HEK293T (cell line): Measurements from ENCODE around the gene CTSW.

Experiments
- ARNT ChIP-seq: fragments of 450-650 bp; IDR thresholded peaks from 2 replicates; pipeline ENCODE4 v1.6.1; 2017; ENCODE audit warnings: mild to moderate bottlenecking
- BHLHE40 ChIP-seq: fragments of 450-650 bp; IDR thresholded peaks from 2 replicates; pipeline ENCODE4 v1.6.1; 2016; ENCODE audit warnings: mild to moderate bottlenecking, moderate library complexity, borderline replicate concordance
- ELF4 ChIP-seq: fragments of 450-650 bp; IDR thresholded peaks from 2 replicates; pipeline ENCODE4 v1.6.1; 2017; ENCODE audit warnings: antibody characterized with exemption
- FOXK2 ChIP-seq: fragments of 450-650 bp; IDR thresholded peaks from 2 replicates; pipeline ENCODE4 v1.6.1; 2016; ENCODE audit warnings: mild to moderate bottlenecking
- LEF1 ChIP-seq: fragments of 450-650 bp; IDR thresholded peaks from 2 replicates; pipeline ENCODE4 v1.6.1; 2017; ENCODE audit warnings: mild to moderate bottlenecking, borderline replicate concordance
- SP1 ChIP-seq: fragments of 450-650 bp; IDR thresholded peaks from 2 replicates; pipeline ENCODE4 v1.6.1; 2017
- TARDBP ChIP-seq: fragments of 450-650 bp; IDR thresholded peaks from 2 replicates; pipeline ENCODE4 v1.6.1; 2016

GRCh38 chr11:65855927-65856363 lies 23.7 kb upstream of the CTSW start:
- no peak for TF ChIP-seq SP1
- no peak for TF ChIP-seq FOXK2
- TF ChIP-seq BHLHE40, result no peak
- no peak for TF ChIP-seq ARNT
- no peak for TF ChIP-seq ELF4
- TF ChIP-seq TARDBP, result no peak
- TF ChIP-seq LEF1, result no peak
